Progenitor cell of endocrine pancreas (in vitro differentiated cells): Measurements from ENCODE around the gene EFTUD2. TPM values are rescaled to one million over a fixed set of nuclear protein-coding genes. Genes with fewer than 3 reads are reported as not detected.

Experiments used
- DNase-seq: peaks from one replicate; pipeline ENCODE4 v3.0.0; 2021; ENCODE audit warnings: low spot score; ENCODE audit not compliant: unreplicated experiment
- H3K27ac Mint-ChIP-seq: 2 replicates; pipeline ENCODE4 v1.8.0; 2021; ENCODE audit warnings: mild to moderate bottlenecking, moderate library complexity, mixed read lengths
- H3K27me3 Mint-ChIP-seq: 2 replicates; pipeline ENCODE4 v1.8.0; 2021; ENCODE audit warnings: mixed read lengths
- H3K36me3 Mint-ChIP-seq: 2 replicates; pipeline ENCODE4 v1.8.0; 2022; ENCODE audit warnings: mixed read lengths; ENCODE audit not compliant: insufficient read depth
- H3K4me1 Mint-ChIP-seq: 2 replicates; pipeline ENCODE4 v1.8.0; 2021; ENCODE audit warnings: low read depth, mixed read lengths
- H3K4me3 Mint-ChIP-seq: 2 replicates; pipeline ENCODE4 v1.8.0; 2021; ENCODE audit warnings: low read depth, mild to moderate bottlenecking, moderate library complexity, mixed read lengths
- H3K9me3 Mint-ChIP-seq: 2 replicates; pipeline ENCODE4 v1.8.0; 2021; ENCODE audit warnings: low read depth, mixed read lengths
- CTCF ChIP-seq: fragments of 200-600 bp; sonication (generic); IDR thresholded peaks from one replicate; pipeline ENCODE4 v1.5.0; 2021; ENCODE audit warnings: antibody characterized with exemption, mild to moderate bottlenecking; ENCODE audit not compliant: unreplicated experiment
- total RNA-seq: library from RNA; stranded (reverse); gene quantifications from 2 replicates; pipeline ENCODE4 v1.2.1, GENCODE V29; 2021

Gene EFTUD2
- total RNA-seq, 1 donor from 2014 or later = 127 TPM

DNA sequence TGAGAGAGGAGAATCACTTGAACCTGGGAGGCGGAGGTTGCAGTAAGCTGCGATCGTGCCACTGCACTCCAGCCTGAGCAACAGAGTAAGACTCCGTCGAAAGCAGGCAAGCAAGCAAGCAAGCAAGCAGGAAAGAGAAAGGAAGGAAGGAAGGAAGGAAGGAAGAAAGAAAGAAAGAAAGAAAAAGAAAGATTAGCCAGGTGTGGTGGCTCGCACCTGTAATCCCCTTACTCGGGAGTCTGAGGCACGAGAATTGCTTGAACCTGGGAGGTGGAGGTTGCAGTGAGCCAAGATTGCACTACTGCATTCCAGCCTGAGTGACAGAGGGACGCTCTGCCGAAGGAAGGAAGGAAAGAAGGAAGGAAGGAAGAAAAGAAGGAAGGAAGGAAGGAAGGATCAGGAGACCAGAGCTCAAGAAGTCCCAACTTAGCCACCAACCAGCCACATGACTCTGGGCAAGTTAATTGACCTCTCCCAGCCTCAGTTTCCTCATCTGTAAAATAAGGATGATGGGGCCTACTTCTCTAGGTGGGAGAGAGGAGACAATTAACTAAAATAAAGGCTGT lies 9.6 kb upstream of the EFTUD2 start:
- H3K27ac Mint-ChIP-seq = no peak overlapping the region
- no peaks in the 10 kb centered on the region for H3K4me1 Mint-ChIP-seq
- no peaks in the 10 kb centered on the region for H3K36me3 Mint-ChIP-seq
- H3K27me3 Mint-ChIP-seq = peaks cover 48% of the 10 kb centered on the region
- H3K4me3 Mint-ChIP-seq = no peak overlapping the region
- TF ChIP-seq CTCF = no peak
- H3K9me3 Mint-ChIP-seq = no peaks in the 10 kb centered on the region
- no peak for DNase-seq

DNA sequence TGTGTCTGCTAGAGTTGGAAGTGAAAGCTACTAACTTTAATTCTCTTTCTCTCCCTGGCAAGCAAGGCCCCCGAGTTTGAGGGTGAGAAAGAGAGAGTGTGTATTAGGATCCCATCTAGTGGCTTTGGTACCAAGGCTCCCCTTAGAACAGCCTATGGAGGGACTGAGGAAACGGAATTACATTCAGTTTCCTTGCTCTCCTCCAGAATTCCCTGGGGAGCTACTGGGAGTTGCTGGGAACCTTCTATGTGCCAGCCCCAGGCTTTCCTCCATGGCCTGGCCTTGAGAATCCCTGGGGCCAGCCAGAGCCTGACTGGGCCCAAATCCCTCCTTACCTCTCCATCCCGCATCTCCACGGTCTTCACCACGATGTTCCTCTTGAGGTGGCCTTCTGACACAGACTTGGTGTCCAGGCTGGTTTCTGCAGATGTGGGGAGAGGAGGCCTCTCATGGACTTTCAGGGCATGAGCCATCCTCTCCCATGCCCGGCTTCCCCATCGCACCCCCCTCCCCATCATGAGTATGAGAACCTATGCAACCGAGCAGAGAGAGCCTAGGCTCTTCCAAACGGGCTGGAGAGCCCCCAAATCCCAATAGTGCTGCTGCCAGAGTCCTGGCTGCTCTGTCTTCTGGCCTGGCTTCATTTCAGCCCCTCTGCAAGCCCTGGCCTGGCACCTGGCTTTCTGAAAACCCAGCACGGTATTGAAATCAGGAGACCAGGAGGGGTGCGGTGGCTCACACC lies 8.7 kb upstream of the EFTUD2 start:
- H3K4me1 Mint-ChIP-seq = no peaks in the 10 kb centered on the region
- H3K4me3 Mint-ChIP-seq = no peak overlapping the region
- TF ChIP-seq CTCF = no peak
- DNase-seq = no peak
- no peaks in the 10 kb centered on the region for H3K36me3 Mint-ChIP-seq
- no peak overlapping the region for H3K27ac Mint-ChIP-seq
- H3K9me3 Mint-ChIP-seq = no peaks in the 10 kb centered on the region
- peaks cover 39% of the 10 kb centered on the region for H3K27me3 Mint-ChIP-seq

GRCh38 chr17:44906763-44907728 lies 7.8 kb upstream of the EFTUD2 start:
- TF ChIP-seq CTCF = no peak
- H3K4me3 Mint-ChIP-seq = no peak overlapping the region
- no peaks in the 10 kb centered on the region for H3K9me3 Mint-ChIP-seq
- H3K36me3 Mint-ChIP-seq = no peaks in the 10 kb centered on the region
- no peaks in the 10 kb centered on the region for H3K4me1 Mint-ChIP-seq
- no peak for DNase-seq
- H3K27ac Mint-ChIP-seq = no peak overlapping the region
- peaks cover 32% of the 10 kb centered on the region for H3K27me3 Mint-ChIP-seq

DNA sequence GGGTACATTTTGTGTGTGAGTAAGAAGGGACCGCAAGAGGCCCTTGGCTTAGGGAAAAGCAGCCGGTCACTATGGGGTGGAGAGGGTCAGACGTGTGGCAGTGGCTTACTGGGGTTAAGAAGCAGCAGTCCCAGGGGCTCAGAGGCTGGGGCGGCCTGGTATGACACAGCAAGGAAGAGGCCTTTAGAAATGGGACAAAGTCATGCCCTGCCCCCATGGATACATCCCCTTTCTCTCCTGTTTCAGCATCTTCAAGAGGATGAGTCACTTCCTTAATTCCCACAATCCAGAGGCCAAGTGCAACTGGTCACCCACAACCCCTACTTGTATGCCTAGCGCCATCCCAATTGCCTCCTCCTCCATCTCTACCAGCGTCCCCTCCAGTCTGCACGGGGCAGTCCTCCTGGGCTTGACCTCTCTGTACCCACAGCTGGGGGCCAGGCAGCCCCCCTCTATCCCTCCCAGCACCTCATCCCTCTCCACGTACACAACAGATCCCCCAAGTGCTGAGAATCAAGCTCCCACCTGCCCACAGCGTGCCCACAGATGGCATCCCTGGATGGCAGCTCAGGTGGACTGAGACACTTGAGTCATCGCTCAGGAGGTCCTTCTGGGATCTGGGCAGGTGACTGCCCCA lies 6.9 kb upstream of the EFTUD2 start:
- DNase-seq = no peak
- peaks cover 28% of the 10 kb centered on the region for H3K27me3 Mint-ChIP-seq
- no peak overlapping the region for H3K4me3 Mint-ChIP-seq
- TF ChIP-seq CTCF = no peak
- H3K4me1 Mint-ChIP-seq = no peaks in the 10 kb centered on the region
- peak overlapping the region; percentile 50 for H3K27ac Mint-ChIP-seq
- no peaks in the 10 kb centered on the region for H3K36me3 Mint-ChIP-seq
- no peaks in the 10 kb centered on the region for H3K9me3 Mint-ChIP-seq
